ENCODE data around the gene ZCCHC24.
A peak's percentile ranks its signal among the peaks of the same experiment; 100 is the strongest.

ZCCHC24 gene

DNA sequence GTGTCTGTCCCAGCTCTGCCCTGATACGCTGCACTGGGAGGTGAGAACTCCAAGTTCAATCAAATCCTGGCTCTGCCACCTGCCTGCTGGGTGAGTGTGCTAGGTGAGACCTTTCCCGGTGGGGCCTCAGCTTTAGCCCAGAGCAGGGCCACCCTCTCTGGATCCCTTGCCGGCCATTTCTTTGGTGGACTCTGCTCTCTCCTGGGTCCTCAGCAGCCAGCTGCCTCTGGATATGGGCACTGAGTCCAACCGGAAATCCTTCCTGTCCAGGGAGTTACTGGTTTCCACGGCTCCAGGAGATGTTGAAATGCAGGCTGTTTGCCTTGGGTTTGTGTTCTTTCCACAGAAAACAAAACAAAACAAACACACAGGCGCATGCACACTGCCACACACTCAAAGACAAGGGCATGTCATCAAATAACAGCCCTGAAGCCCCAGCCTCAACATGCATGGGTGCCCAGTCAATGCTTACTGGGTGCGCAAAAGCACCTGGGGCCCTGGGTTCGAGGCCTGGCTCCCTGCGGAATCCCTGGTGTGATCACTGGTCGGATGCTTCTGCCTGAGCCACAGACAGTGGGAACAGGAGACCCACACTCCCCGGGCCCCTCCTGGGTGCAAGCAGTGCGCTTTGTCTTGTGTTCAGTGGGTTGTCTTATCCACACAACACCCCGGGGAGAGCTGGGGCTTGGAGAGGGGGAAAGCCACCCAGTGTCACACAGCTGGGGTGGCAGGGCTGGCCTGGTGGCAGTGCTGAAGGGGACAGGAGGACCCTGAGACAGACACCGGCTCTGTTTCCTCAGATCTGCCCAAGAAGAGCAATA is 65.1 kb downstream of the ZCCHC24 start:
- DNase-seq = no peak

DNA sequence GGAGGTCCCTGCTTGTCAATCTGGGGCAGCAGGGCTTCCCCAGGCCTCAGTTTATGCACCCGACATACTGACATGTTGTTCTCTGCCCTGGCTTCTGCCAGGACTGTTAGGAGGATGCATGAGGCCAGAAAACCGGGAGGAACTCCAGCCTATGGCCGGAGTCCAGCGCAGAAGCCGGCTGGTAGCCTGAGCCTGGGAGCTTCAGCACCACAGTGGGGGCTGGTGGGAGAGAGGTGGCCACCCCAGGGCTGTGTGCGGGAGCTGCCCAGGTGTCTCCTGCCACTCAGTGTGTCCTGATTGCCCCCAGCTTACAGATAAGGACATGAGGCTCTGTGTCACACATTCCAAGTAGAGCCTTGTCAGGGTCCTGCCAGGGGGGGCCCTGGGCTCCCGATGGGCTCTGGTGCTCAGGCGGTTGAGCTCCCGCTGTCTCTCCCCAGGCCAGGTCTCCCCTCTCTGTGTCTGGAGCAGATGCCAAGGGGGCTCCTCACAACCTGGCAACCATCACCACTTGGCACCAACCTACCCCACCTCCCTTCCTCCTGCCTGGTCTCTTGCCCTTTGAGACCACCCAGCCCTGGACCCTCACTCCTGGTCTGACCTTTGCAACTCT is 65.8 kb downstream of the ZCCHC24 start:
- DNase-seq = no peak

DNA sequence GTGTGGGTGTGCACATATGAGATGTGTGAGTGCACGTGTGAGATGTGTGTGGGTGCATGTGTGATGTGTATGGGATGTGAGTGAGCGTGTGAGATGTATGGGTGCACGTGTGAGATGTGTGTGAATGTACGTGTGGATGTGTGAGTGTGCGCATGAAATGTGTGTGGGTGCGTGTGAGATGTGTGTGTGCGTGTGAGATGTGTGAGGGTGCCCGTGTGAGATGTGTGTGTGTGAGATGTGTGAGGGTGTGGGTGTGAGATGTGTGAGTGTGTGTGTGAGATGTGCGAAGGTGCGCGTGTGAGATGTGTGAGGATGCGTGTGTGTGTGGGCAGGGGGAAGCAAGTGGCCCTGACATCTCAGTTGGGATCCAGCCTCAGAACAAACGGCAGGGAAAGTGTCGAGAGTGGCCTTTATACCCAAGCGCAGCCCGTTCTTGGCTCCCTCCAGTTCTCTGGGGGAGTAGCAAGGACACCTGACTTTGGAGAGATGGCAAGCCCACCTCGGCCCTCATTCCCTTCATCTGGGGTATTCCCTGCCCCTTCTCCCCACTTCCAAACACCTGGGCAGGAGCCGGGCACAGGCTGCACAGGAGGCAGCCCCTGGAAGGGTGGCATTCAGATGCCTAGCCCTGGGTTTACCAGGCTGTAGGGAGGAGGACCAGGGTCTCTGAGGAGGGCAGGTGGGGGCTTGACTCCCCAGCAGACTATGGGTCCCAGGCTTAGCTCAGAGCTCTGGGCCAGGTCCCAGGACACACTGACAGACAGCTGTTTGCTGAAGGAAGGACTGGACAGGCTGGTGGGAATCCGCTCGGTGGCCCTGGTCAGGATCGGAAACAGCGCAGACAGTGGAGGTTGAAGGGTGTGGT is 66.5 kb downstream of the ZCCHC24 start:
- no peak for DNase-seq

DNA sequence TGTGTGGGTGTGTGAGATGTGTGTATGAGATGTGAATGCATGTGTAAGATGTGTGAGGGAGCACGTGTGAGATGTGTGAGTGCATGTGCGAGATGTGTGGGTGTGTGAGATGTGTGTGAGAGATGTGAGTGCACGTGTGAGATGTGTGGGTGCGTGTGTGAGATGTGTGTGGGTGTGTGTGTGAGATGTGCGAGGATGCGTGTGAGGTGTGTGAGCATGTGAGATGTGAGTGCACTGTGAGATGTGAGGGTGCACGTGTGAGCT is 67.1 kb downstream of the ZCCHC24 start:
- DNase-seq = no peak

DNA sequence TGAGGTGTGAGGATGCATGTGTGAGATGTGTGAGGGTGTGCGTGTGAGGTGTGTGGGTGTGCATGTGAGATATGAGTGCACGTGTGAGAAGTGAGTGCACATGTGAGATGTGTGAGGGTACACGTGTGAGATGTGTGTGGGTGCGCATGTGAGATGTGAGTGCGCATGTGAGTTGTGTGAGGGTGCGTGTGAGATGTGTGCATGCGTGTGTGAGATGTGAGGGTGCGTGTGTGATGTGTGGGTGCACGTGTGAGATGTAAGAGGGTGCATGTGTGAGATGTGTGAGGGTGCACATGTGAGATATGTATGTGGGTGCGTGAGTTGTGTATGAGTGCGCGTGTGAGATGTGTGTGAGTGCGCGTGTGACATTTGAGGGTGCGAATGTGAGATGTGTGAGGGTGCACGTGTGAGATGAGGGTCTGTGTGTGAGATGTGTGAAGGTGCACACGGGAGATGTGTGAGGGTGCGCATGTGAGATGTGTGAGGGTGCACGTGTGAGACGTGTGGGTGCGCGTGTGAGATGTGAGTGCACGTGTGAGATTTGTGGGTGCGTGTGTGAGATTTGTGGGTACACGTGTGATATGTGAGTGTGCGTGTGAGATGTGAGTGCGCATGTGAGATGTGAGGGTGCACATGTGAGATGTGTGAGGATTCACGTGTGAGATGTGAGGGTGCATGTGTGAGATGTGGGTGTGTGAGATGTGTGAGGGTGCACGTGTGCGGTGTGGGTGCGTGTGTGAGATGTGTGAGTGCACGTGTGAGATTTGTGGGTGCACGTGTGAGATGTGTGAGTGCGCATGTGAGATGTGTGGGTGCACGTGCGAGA is 67.7 kb downstream of the ZCCHC24 start:
- DNase-seq = no peak

DNA sequence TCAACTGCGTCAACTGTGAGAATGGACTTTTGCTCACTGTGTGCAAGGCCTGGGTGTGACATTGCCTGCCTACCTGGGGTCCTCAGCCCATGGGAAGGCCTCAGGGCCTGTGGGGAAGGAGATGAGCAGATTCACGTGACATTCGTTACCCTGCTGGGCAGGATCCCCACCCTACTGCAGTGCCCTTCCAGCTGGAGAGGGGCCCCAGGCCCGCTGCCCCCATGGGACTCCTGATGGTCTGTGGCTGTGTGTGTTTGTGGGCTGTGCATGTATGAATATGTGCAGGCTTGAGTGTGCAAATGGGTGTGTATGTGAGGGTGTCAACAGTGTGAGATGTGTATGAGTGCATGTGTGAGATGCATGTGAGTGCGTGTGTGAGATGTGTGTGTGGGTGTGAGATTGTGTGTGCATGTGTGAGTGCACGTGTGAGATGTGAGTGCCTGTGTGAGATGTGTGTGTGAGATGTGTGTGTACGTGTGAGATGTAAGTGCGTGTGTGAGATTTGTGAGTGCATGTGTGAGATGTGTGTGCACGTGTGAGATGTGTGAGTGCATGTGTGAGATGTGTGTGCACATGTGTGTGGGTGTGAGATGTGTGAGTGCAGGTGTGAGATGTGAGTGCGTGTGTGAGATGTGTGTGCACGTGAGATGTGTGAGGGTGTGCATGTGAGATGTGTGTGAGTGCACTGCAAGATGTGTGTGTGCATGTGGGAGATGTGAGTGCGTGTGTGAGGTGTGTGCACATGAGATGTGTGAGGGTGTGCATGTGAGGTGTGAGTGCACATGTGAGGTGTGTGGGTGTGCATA is 68.5 kb downstream of the ZCCHC24 start:
- no peak for DNase-seq

DNA sequence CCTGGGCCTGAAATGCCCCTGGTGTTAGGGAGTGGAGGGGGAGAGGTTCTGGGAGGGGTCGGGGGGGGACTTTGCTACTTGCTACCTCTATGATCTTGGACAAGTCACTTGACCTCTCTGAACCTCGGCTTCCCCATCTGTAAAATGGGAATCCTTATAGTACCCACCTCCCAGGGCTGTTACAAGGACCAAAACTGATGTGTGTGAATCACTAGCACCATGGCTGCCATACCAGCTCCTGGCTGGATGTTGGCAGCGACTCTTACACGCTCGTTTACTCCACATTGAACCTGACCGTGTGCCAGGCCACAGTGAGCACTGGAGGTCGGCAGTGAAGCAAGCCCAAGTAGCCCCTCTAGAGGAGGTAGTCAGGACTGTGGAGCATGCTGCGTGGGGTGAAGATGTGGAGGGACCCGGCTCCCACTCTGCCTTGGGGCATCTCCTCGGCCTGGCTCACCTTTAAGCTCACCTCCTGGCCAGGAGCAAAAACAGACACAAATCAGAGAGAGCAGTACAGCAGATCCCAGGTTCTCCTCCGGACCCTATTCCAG is 69.3 kb downstream of the ZCCHC24 start:
- DNase-seq = no peak

DNA sequence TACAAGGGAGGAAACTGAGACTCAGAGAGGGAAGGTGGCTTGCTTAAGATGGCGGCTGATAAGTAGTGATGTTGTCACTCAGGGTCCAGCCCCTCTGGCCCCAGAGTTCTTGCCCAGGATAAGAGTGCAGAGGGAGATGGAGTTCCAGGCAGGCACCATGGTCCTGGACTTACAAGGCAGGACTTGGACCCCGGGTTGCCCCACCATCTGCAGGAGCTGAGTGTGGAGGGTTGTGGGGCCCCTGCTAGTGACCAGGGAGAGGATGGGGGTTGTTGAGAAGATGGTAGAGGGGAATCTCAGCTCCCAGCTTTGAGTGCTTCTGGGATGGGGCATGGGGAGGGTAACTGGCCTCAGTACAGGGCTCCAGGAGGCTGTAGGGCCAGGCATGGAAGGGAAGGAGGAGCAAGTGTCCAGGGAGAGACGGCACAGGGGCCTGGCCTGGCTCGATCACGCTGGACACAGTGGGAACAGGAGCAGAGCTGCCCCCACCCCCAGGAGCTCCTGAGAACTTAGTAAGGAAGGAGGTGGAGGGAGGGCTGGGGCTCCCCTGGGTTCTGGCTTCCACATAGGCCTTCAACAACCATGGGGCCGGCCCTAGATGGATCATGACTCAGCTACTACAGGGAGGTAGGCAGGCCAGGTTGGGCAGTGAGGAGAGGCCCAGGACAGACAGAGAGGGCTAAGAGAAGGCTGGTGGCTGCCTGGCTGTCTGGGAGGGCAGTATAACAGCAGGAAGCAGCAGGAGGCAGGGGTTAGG is 69.9 kb downstream of the ZCCHC24 start:
- DNase-seq = no peak

DNA sequence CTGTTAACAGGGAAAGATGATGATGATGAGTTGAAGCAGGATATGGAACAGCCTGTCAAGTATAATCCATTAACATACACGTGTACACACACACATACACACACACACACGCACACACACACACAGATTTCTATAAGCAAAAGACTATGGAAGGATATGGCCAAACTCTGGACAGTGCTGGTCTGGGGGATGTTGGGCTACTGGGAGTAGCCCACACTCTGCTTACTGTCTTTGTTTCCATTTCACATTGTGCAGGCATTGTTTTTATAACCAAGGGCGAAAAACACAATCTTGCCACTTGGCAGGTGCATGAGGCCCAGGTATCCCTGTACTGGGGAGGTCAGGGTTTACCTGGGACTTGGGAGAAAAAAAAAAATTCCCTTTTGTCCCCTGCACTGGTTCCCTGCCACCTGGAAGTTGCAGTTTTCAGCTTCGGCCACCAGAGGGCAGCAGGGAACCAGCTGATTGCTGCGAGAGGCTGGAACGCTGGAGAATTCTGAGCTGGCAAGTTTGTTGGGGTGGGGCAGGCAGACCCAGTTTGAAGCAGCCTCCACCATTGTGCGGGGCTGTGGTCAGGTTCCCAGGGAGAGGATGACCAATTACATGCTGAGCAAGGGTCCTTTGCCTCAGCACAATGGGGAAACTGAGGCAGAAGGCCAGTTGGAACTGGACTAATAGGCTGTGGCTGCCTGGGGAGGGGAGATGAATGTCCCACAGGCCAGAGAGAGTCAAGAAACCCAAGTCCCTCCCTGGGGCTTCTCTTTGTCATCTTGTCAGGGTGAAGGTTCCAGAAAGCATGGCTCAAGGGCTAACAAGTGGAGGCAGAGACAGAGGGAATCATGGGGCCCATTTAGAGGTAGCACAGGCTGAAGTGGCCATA is 70.9 kb downstream of the ZCCHC24 start:
- DNase-seq = peak; percentile 73

DNA sequence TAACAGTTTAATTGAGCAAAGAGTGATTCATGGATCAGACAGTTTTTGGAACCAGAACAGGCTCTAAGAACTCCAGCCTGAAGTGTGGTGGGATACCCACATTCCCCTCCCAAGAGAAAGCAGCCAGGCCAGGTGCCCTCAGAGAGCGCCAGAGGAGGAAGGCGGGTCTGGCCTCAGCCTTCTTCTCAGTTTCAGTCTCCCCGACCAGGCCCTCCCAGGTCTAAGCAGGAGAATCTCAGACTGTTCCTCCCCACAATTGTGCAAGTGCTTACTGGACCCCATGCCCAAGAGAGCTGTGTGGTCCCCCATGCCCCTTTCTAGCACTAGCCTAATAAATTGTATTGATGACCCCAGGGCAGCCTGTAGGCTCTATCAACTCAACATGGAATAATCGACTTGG is 72.6 kb downstream of the ZCCHC24 start:
- no peak for DNase-seq

DNA sequence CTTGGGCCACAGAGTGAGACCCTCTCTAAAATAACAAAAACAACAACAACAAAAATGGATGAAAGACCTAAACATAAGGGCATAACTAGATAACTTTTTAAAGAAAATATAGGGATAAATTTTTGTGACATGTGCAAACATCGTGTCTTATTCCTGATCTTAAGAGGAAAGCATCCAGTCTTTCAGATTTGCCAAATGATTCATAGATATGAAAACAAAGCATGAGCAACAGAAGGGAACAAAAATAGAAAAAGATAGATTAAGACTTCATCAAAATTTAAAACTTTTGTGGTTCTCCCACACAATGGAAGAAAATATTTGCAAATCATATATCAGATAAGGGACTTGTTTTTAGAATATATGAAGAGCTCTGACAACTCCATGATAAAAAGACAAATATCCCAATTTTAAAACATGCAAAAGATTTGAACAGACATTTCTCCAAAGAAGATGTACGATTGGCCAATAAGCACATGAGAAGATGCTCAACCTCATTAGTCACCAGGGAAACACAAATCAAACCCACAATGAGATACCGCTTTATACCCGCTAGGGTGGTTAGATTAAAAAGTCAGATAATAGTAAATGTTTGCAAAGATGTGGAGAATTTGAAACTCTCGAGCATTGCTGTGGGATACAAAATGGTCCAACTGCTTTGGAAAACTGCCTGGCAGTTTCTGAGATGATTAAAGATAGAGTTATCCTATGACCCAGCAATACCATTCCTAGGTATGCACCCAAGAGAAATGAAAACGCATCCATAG is 77.8 kb downstream of the ZCCHC24 start:
- no peak for DNase-seq

DNA sequence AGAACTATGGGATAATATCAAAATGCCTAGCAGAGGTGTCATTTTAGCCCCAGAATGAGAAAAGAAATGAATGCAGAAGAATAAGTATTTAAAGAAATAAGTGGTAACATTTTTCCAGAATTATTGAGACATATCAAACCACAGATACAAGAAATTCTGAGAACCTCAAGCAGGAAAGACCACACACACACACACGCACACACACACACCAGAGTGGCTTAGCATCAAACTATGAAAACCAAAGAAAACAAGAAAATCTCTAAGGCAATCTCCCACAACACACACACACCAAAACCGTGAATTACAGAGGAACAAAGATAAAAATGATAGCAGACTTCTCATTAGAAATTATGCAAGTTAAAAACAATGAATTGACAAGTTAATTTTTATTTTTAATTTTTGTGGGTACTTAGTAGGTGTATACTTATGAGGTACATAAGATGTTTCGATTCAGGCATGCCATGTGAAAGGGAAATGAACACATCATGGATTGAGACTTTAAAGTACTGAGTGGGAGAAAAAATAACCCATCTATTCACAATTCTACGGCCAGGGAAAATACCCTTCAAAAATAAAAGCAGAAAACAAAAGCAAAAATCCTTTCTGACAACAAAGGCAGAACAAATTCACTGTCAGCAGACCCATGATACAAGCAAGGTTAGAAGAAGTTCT is 83.6 kb downstream of the ZCCHC24 start:
- DNase-seq = no peak

DNA sequence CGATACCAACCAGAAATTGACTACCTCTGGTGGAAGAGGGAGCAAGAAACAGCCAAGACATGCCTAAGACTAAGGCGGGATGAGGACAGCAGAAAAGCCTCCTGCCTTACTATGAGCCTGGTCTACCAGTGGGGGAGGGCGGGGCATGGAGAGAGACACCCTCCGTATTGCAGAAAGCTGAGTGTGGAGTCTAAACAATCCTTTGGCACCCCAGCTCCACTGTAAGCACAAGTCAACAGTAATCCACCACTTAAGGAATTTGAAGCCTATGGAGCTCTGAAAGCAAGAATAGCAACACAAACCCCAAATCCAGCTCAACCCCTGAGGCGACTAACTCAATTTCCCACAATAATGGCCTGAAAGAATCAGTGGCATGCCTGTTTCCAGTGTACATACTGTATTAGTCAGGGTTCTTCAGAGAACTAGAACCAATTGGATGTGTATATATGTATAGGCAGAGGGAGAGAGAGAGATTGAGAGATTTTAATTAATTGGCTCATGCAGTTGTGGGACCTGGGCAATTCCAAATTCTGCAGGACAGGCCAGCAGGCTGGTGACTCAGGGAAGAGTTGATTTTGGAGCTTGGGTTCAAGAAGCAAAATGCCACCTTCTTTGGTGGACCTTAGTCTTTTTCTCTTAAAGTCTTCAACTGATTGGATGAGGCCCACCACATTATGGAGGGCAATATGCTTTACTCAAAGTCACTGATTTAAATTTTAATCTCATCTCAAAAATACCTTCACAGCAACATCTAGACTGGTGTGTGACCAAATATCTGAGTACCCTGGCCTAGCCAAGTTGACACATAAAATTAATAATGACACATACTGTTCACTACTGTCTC is 84.7 kb downstream of the ZCCHC24 start:
- DNase-seq = no peak

DNA sequence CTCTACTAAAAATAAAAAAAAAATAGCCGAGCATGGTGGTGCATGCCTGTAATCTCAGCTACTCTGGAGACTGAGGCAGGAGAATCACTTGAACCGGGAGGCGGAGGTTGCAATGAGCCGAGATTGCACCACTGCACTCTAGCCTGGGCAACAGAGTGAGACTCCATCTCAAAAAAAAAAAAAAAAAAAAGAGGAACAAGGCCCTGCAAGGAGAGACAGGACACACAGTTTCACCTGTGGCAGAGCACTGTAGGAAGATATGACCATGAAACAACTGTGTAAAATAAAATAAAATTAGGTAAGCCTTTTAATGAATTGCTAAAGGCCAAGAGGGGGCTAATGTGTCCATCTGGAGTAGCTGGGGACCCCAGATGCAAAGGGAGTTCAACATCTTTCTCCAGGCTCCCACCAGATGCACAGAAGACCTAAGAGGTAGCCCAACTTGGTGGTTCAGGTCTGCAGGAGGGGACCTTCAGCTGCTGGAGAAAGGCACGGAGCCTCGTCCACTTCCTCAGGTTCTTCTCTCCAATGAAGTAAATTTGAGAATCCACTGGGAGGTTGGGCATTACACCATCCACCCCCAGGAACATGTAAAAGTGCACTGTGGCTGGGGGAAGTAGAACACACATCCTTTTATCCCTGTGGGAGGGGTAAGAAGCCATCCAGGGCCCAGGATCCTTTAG is 85.5 kb downstream of the ZCCHC24 start:
- no peak for DNase-seq

DNA sequence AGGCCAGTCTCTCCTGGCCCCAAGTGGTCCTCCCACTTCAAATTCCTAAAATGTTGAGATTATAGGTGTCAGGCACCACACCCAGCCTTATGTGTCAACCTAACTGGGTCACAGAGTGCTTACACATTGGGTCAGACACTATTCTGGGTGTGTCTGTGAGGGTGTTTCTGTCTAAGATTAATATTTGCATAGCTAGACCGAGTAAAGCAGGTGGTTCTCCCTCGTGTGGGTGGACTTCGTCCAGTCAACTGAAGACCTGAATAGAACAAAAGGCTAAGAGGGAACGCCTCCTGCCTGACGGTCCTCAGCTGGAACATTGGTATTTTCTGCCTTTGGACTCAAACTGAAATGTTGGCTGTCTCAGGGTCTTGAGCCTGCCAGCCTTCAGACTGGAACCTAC is 86.6 kb downstream of the ZCCHC24 start:
- no peak for DNase-seq

DNA sequence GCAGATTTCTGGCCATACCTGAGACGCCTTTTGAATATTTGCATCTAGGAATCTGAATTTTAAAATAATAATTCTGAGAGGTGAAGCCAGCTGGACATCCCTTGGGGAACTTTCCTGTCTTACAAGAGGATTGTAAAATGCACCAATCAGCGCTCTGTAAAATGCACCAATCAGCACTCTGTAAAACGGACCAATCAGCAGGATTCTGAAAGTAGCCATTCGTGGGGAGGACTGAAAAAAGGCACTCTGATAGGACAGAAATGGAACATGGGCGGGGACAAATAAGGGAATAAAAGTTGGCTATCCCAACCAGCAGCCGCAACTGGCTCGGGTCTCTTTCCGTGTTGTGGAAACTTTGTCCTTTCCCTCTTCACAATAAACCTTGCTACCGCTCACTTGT is 88.2 kb downstream of the ZCCHC24 start:
- DNase-seq = no peak

DNA sequence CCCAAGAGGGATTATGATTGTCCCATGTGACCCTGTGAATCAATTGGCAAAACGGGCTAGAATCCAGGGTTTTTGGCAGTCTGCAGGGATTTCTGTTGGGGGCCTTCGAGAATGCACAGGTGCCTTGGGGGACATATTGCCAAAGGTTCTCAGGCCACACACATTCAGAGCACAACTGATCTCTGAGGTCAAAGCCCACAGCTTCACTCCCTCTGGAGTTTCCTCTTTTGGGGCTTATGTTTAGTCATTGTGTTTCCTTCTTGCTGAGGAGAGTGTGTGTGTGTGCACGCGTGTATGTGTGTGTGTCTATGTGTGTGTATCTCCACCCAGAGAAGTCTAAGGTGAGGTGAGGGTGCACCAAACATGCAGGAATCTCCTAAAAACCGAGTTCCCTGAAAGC is 89.3 kb downstream of the ZCCHC24 start:
- DNase-seq = no peak
